Measurements from ENCODE around the gene LASP1NB.
A peak's percentile ranks its signal among the peaks of the same experiment; 100 is the strongest.

LASP1NB gene

DNA sequence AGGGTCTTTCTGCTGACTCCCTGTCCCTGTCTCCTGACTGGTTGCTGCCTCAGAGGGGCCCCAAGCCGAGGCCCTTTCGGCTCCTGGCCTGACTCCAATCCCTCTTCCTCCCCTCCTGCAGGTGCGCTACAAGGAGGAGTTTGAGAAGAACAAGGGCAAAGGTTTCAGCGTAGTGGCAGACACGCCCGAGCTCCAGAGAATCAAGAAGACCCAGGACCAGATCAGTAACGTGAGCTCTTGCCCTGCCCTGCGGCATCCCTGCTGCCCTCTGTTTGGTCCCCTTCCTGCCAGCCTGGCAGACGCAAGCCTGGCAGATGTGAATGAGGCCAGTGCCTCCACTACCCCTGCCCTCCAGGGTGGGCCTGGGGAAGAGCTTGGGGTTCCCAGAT is 27.1 kb upstream of the LASP1NB start:
- Histone ChIP-seq H3K36me3 (ENCODE audit: insufficient read depth, low read length) (peaks cover 45% of the 10 kb centered on the region; the same call in 1 of the 2 replicates), H3K4me2 (ENCODE audit: low read depth, low read length, poor library complexity, severe bottlenecking) (peak overlapping the region; percentile 87)

DNA sequence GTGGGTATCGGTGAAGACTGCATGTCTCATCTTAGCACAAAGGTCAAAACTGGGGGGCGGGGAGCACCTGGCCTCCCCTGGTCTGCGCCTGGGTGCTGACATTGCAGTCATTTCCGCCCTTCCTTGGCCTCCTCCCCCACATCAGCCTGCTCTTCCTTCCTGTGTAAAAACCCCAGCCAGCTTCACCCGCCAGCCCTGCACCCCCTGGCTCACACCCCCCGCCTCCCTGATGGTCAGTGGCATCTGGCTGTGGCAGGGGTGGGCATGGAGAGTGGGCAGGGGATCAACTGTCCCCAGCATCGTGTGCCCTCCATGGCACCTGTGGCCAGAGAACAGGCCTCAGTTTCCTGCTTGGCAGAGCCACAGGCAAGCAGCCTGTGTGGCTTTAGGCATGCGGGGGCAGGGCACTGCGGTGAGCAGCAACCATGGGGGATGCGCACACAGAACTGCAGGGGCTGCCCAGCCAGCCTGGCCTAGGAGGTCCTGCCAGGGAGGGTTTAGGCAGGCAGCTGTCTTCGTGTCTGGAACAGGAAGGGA is 26.5 kb upstream of the LASP1NB start:
- Histone ChIP-seq H3F3A (ENCODE audit: low read depth) (peaks cover 6% of the 10 kb centered on the region; the same call in 1 of the 2 replicates), H3K4me3 (ENCODE audit: low read length, poor library complexity, severe bottlenecking) (peak overlapping the region; percentile 65), H2AFZ (ENCODE audit: low read length) (no peak overlapping the region), H3K9me2 (replicated peaks; ENCODE audit: low read depth, low read length) (no peaks in the 10 kb centered on the region), H3K4me2 (ENCODE audit: low read depth, low read length, poor library complexity, severe bottlenecking) (peak overlapping the region; percentile 87), H3K79me2 (ENCODE audit: insufficient read depth, low read length) (peaks cover 49% of the 10 kb centered on the region), H3K4me1 (ENCODE audit: insufficient read depth, low read length, poor library complexity, severe bottlenecking) (peaks cover 65% of the 10 kb centered on the region), H3K9me3 (ENCODE audit: insufficient read depth, low read depth, low read length) (no peaks in the 10 kb centered on the region), H3K27me3 (ENCODE audit: insufficient read depth, low read length, poor library complexity, severe bottlenecking) (no peaks in the 10 kb centered on the region), H3K9ac (ENCODE audit: low read depth, low read length, poor library complexity, severe bottlenecking) (peak overlapping the region; percentile 90), H4K20me1 (ENCODE audit: insufficient read depth, low read length, poor library complexity, severe bottlenecking) (no peaks in the 10 kb centered on the region), H3K36me3 (ENCODE audit: insufficient read depth, low read length) (peaks cover 46% of the 10 kb centered on the region; the same call in 1 of the 2 replicates)
- TF ChIP-seq CTCF (conservative IDR thresholded peaks at IDR 0.05; ENCODE audit: low read length): no peak
- TF ChIP-seq EZH2phosphoT487 (IDR thresholded peaks at IDR 0.05; ENCODE audit: borderline replicate concordance): no peak

More for the DNA sequence above, 27.1 kb upstream of the LASP1NB start:
- peaks cover 43% of the 10 kb centered on the region for H3K79me2 ChIP-seq (ENCODE audit: insufficient read depth, low read length)
- no peak for TF ChIP-seq CTCF (conservative IDR thresholded peaks at IDR 0.05; ENCODE audit: low read length)
- TF ChIP-seq EZH2phosphoT487 (IDR thresholded peaks at IDR 0.05; ENCODE audit: borderline replicate concordance): no peak
- H3K9ac ChIP-seq (ENCODE audit: low read depth, low read length, poor library complexity, severe bottlenecking): peak overlapping the region; percentile 90
- H3K27me3 ChIP-seq (ENCODE audit: insufficient read depth, low read length, poor library complexity, severe bottlenecking): no peaks in the 10 kb centered on the region
- H3K9me2 ChIP-seq (replicated peaks; ENCODE audit: low read depth, low read length): no peaks in the 10 kb centered on the region
- no peak overlapping the region for H2AFZ ChIP-seq (ENCODE audit: low read length)
- H4K20me1 ChIP-seq (ENCODE audit: insufficient read depth, low read length, poor library complexity, severe bottlenecking): no peaks in the 10 kb centered on the region
- peaks cover 71% of the 10 kb centered on the region for H3K4me1 ChIP-seq (ENCODE audit: insufficient read depth, low read length, poor library complexity, severe bottlenecking)
- H3K9me3 ChIP-seq (ENCODE audit: insufficient read depth, low read depth, low read length): no peaks in the 10 kb centered on the region
- H3F3A ChIP-seq (ENCODE audit: low read depth): peaks cover 6% of the 10 kb centered on the region; the same call in 1 of the 2 replicates
- peak overlapping the region; percentile 65 for H3K4me3 ChIP-seq (ENCODE audit: low read length, poor library complexity, severe bottlenecking)

GRCh38 chr17:38899421-38899820 is 26.0 kb upstream of the LASP1NB start:
- Histone ChIP-seq H3K27me3 (ENCODE audit: insufficient read depth, low read length, poor library complexity, severe bottlenecking) (no peaks in the 10 kb centered on the region), H3K4me3 (ENCODE audit: low read length, poor library complexity, severe bottlenecking) (peak overlapping the region; percentile 65), H3K9me2 (replicated peaks; ENCODE audit: low read depth, low read length) (no peaks in the 10 kb centered on the region), H3K4me1 (ENCODE audit: insufficient read depth, low read length, poor library complexity, severe bottlenecking) (peaks cover 60% of the 10 kb centered on the region), H3K79me2 (ENCODE audit: insufficient read depth, low read length) (peaks cover 49% of the 10 kb centered on the region), H4K20me1 (ENCODE audit: insufficient read depth, low read length, poor library complexity, severe bottlenecking) (no peaks in the 10 kb centered on the region), H3F3A (ENCODE audit: low read depth) (peaks cover 6% of the 10 kb centered on the region; the same call in 1 of the 2 replicates), H3K9ac (ENCODE audit: low read depth, low read length, poor library complexity, severe bottlenecking) (peak overlapping the region; percentile 90), H3K9me3 (ENCODE audit: insufficient read depth, low read depth, low read length) (no peaks in the 10 kb centered on the region), H2AFZ (ENCODE audit: low read length) (no peak overlapping the region), H3K36me3 (ENCODE audit: insufficient read depth, low read length) (peaks cover 45% of the 10 kb centered on the region; the same call in 1 of the 2 replicates), H3K4me2 (ENCODE audit: low read depth, low read length, poor library complexity, severe bottlenecking) (peak overlapping the region; percentile 87)
- TF ChIP-seq EZH2phosphoT487 (IDR thresholded peaks at IDR 0.05; ENCODE audit: borderline replicate concordance) (no peak), CTCF (conservative IDR thresholded peaks at IDR 0.05; ENCODE audit: low read length) (no peak)

All from Loucy (cell line).